ENCODE measurements around the gene FOXC2.

Gene FOXC2

GRCh38 chr16:86533767-86534351, 32.8 kb upstream of the FOXC2 start:
- no peak for DNase-seq

DNA sequence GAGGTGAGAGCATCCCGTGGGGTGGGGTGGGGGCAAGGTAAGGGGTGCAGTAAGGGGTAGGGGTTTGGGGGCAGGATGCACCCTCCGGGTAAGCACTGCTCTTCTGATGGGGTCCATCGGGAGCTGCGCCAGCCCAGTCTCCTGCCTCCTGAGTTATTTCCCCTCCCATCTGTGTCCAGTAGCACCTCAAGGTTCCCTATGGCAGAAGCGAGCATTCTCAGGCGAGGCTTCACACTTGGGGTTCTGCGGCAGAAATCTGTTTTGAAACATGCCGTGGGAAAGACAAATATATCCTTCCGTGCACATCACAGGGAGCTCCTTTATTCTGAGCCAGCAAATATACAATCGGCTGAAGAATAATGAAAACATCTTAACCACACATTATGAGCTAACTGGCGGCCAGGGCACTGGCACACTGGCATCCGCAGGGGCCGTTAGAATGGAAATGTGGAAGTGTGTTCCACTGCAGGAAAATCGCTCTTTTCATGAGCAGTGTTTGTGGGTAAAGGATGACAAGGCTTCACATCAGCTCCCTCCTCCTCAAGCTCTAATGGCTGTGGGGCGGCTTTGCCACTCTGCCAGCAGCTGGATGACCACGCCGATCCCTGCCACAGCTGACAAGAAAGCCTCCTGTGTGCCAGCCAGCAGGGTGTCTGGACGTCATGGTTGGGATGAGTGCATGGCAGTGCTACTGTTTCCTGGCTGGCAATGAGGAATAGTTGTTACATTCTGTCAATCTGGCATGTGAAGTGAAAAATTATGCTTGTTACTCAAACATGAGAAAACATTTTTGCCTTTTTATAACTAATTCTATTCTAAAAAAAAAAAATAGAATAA, 31.6 kb upstream of the FOXC2 start:
- no peak for DNase-seq

DNA sequence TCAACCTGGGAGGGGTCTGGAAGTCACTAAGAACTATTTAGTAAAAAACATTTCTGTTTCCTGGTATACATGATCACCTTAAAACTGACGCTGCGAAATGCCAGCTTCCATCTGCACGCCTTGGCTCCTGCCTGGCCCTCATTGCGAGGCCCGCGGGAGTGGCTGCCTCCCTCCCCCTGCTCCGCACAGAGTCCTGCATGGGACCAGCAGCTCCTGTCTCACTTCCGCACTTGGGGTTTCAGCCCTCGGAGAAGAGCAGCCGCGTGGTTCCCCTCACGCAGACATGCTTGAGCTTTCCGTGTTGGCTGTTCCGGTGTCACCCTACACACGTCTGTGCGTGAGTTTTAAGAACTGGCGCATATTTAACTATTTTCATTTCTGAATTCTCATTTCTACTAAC, 30.0 kb upstream of the FOXC2 start:
- DNase-seq, result no peak

GRCh38 chr16:86537486-86537885, 29.1 kb upstream of the FOXC2 start:
- no peak for DNase-seq

- DNase-seq, result no peak
These were observed 28.3 kb upstream of the FOXC2 start for GRCh38 chr16:86538196-86538780.

DNA sequence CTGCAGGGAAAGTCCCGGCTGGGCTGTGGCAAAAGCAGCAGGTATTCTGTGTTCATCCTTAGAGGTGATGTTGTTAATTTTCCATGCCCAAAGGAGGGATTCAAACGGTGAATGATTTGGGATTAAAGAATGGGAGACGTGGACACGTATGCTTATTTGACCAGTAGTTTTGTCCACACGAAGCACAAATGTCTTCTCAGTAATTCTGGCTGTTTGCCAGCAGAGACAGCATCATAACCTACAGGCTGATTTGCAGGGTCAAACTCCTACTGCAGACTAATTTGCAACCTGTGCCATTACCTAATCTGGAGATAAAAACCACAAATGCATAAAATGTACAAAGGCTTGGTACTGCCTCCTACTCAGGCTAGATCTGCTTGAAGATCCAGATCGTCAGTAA, 25.7 kb upstream of the FOXC2 start:
- no peak for DNase-seq

GRCh38 chr16:86541560-86541959, 25.1 kb upstream of the FOXC2 start:
- no peak for DNase-seq

- DNase-seq, result no peak
These were observed 23.6 kb upstream of the FOXC2 start for GRCh38 chr16:86542756-86543750.

GRCh38 chr16:86545481-86545880, 21.1 kb upstream of the FOXC2 start:
- no peak for DNase-seq

DNA sequence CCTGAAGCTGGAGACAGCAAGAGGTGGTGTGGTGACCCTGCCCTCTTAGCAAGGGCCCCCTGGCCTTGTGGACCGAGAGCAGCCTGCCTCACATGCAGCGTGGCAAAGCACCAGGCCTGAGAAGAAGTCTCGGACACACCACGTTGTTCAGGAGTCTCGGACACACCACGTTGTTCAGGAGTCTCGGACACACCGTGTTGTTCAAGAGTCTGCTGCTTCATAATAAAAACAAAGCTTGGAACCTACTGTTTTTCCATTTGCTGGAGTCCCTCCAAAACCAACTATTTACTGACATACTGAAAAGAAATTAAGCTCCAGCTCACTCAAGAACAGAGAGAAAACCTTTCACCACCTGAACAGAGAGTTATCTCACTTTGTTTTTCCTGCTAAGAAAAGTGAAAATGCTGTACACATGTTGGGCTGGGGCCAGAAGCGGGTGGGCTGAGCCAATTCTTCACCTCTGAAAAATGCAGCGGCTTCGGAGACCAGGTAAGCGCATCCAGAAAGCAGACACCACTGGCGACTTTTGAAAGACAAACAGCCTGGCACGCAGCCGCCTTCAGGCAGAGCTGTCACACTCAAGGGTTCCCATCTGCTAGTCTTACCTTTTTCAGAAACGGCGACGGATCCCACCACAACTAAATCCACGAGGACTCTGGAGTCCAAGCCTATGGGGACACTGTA, 20.5 kb upstream of the FOXC2 start:
- DNase-seq, result no peak

DNA sequence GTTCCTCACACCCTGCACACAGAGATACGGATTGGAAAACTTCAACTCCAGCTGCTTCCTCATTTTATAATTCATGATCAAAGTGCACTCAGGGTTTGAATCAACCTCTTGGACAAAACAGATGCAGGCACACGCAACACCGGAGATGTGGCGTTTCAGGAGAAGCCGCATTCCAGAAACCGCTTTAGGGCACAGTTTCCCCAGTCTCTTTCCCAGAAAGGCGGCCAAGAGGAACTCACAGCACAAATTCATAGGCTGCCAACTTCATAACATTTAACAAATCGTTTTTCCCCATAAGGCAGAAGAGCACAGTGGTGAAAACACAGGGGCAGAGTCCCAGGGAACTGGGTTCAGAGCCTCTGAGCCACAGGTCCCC, 20.0 kb upstream of the FOXC2 start:
- DNase-seq, result no peak

GRCh38 chr16:86547286-86547685, 19.3 kb upstream of the FOXC2 start:
- DNase-seq, result no peak

- DNase-seq, result no peak
These were observed 17.3 kb upstream of the FOXC2 start for GRCh38 chr16:86549076-86549892.

GRCh38 chr16:86549893-86550190, 16.8 kb upstream of the FOXC2 start:
- no peak for DNase-seq

DNA sequence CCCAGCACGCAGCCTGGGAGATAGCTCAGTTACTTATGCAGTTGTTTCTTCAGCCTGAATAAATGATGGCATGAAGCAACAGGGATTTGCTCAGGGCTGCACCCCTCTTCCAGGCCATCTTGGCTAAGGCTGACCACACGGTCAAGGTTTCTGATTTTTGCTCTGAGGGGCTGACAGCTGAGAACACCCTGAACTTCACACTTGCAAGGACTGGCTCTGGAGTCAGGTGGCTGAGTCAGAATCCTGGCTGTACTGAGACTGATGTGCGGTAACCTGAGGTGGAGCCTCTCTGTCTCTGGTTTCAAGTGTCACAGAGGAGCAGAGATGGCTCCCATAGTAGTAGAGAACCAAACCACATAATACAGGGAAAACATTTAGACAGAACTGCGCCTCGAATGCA, 16.3 kb upstream of the FOXC2 start:
- no peak for DNase-seq

GRCh38 chr16:86553356-86553755, 13.3 kb upstream of the FOXC2 start:
- no peak for DNase-seq

DNA sequence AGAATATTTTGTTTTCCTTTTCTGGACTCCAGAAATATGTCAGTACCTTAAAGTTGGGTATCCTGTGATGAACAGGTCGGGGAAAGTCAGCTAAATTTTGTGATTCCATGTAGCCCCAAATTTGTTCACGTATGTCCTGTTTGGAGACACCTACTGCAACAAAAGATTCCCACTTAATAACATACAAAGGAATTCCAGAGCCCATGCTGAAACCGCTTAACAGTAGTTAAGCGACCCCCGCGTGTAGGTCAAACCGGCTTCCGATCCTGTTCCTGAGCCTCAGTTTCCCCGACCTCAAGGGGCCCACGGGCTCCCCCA, 12.1 kb upstream of the FOXC2 start:
- no peak for DNase-seq

DNA sequence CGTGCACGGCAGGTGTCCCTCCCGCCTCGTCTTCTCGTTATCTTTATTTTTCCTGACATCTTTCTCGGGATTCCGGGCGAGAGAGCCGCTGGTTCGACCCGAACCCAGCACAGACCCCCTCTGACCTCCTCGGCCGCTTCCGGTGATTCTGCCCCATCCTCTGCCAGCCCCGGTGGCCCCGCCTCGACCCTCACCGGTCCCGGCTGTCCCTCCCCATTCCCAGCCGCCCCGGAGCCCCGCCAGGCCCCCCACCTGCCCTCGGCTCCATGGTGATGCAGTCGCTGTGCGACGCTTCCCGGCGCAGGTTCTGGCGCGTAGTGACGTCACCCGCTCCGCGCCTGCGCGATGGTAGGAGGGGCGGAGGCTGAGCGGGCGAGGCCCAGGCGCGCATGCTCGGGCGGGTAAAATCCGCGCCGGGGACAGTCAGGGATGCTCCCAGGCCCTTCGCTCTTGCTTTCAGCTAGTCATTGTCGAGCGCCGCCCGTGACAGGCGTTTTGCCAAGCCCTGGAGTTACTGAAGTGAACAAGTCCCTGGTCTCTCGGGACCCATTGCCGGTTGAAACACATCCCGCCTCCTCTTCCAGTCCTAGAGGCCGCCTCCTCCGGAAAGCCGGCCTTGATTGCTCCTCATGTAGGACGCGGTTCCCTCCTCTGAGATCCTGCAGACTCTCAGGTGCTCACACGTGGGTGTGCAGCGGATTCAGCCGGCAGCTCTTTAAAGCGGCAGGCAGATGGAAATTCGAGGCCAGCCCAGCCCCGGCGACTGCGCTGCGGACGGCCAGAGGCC, 11.5 kb upstream of the FOXC2 start, which contains the start of gene MTHFSD:
TSS of gene MTHFSD (minus strand) at position 319 of the 787 bp plus-strand sequence. CDS start at position 268, 51 bp downstream.
- peak; percentile 88 to 95 (median 90) for DNase-seq

DNA sequence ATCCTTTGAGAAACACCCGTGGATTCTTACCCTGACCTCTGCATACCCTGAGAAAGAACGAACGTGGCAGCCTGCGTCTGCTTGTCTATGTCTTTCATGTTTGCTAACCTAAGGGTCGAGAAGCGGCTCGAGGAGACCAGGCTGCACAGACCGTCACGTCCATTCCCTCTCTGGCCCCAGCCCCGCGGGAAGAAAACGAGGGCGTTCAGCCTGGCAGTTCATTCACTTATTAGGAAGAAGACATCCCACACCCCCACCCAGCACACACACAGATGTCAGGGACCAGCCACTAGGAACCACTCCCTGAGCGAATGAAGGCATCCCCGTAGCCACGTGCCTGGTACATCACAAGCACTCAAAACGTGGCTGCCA, 10.9 kb upstream of the FOXC2 start:
- DNase-seq, result no peak

- DNase-seq, result no peak
These were observed 10.1 kb upstream of the FOXC2 start for GRCh38 chr16:86556576-86556975.

DNA sequence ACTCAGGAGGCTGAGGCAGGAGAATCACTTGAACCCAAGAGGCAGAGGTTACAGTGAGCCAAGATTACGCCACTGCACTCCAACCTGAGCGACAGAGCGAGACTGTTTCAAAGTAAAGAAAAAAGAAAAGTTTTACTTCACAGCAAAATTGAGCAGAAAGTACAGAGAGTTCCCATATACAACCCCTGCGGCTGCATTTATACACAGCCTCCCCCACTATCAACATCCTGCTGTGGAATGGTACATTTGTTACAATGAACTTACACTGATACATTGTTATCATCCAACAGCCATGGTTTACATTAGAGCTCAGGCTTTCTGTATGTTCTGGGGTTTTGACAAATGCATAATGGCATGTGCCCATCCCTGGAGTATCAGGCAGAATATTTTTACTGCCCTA, 9.0 kb upstream of the FOXC2 start:
- DNase-seq, result no peak

Data from activated naive CD4-positive, alpha-beta T cell (primary cell).